Endothelial cell of umbilical vein (primary cell): Measurements from ENCODE around the gene STK11IP. TPM values are rescaled to one million over a fixed set of nuclear protein-coding genes. Genes with fewer than 3 reads are reported as not detected.

Experiments
- BruUV-seq: library from RNA; stranded (reverse); fragments of 400-500 nt; replicated peaks from 2 replicates; lab custom pipeline; 2021; lab: Mats Ljungman, UMichigan
- CTCF ChIA-PET: fragments of 300-600, 350-600 bp; sonication (Branson Sonifier 250); formaldehyde crosslinking; loops from one replicate; lab custom pipeline; 2021; ENCODE audit warnings: antibody characterized with exemption, inconsistent platforms; lab: Charles Lee
- POLR2A ChIA-PET: fragments of 300-600, 350-600 bp; sonication (Branson Sonifier 250); formaldehyde crosslinking; loops from one replicate; lab custom pipeline; 2021; ENCODE audit warnings: antibody characterized with exemption, inconsistent platforms; lab: Charles Lee
- DNase-seq: peaks from one replicate; pipeline ENCODE4 v3.0.0-alpha.2; 2011; ENCODE audit warnings: low read depth, low spot score
- FAIRE-seq: peaks from 2 replicates; lab custom pipeline; 2011; peaks lifted over from hg19 to GRCh38; lab: Jason Lieb, UNC
- H2AFZ ChIP-seq: 2 replicates; pipeline ENCODE4 v1.6.0; 2012; ENCODE audit warnings: low read depth, low read length, control low read depth, inconsistent platforms
- H3K27ac ChIP-seq: 2 replicates; pipeline ENCODE4 v1.5.1; 2011; ENCODE audit warnings: low read depth, mild to moderate bottlenecking, control low read depth, low read length, moderate library complexity; ENCODE audit not compliant: insufficient read depth
- H3K27me3 ChIP-seq, 2 experiments: 2 replicates each; pipeline versions ENCODE4 v1.6.0 to v1.6.1; 2011; ENCODE audit warnings: low read length in 2 of 2, mixed read lengths in 1 of 2; ENCODE audit not compliant: control insufficient read depth in 2 of 2, insufficient read depth in 2 of 2
- H3K36me3 ChIP-seq, 2 experiments: 2 replicates in 1 of 2; 3 replicates in 1 of 2; pipeline ENCODE4 v1.5.1; 2011; ENCODE audit warnings: low read length in 2 of 2, mild to moderate bottlenecking in 1 of 2, moderate library complexity in 1 of 2; ENCODE audit not compliant: control insufficient read depth in 2 of 2, insufficient read depth in 2 of 2; ENCODE audit errors: extremely low read depth in 1 of 2
- H3K4me1 ChIP-seq: 3 replicates; pipeline ENCODE4 v1.5.1; 2011; ENCODE audit warnings: mild to moderate bottlenecking, low read length; ENCODE audit not compliant: control insufficient read depth, insufficient read depth; ENCODE audit errors: extremely low read depth
- H3K4me2 ChIP-seq: 2 replicates; pipeline ENCODE4 v1.6.1; 2011; ENCODE audit warnings: low read length, control low read depth, mixed read lengths; ENCODE audit not compliant: insufficient read depth
- H3K4me3 ChIP-seq, 3 experiments: fragments of 200-600 bp in 1 of 3; sonication (generic), shearing (Covaris generic) in 1 of 3; replicated peaks in 1 of 3; 2 replicates each; pipeline ENCODE4 v1.5.1; 2011 to 2016; ENCODE audit warnings: control low read depth in 3 of 3, low read length in 3 of 3, mild to moderate bottlenecking in 2 of 3, inconsistent platforms in 1 of 3, low read depth in 1 of 3, moderate library complexity in 1 of 3; ENCODE audit not compliant: insufficient read depth in 1 of 3
- H3K79me2 ChIP-seq: 2 replicates; pipeline ENCODE4 v1.6.0; 2012; ENCODE audit warnings: low read length, inconsistent platforms; ENCODE audit not compliant: control insufficient read depth, insufficient read depth
- H3K9ac ChIP-seq: replicated peaks from 2 replicates; pipeline ENCODE3; 2011; ENCODE audit warnings: low read length, control low read depth; ENCODE audit not compliant: insufficient read depth; ENCODE audit errors: extremely low read depth
- H3K9me1 ChIP-seq: replicated peaks from 3 replicates; pipeline ENCODE4 v1.6.0; 2011; ENCODE audit warnings: mild to moderate bottlenecking, low read length; ENCODE audit not compliant: control insufficient read depth, insufficient read depth; ENCODE audit errors: extremely low read depth
- H3K9me3 ChIP-seq: replicated peaks from 2 replicates; pipeline ENCODE4 v1.5.1; 2012; ENCODE audit warnings: low read length, inconsistent platforms; ENCODE audit not compliant: control insufficient read depth, insufficient read depth
- H4K20me1 ChIP-seq: replicated peaks from 2 replicates; pipeline ENCODE3; 2011; ENCODE audit warnings: mild to moderate bottlenecking, low read length; ENCODE audit not compliant: control insufficient read depth, insufficient read depth; ENCODE audit errors: extremely low read depth
- EZH2 ChIP-seq: IDR thresholded peaks from 2 replicates; pipeline ENCODE4 v1.6.1; 2012; ENCODE audit warnings: borderline replicate concordance, low read depth, mild to moderate bottlenecking, moderate library complexity, low read length, inconsistent platforms; ENCODE audit not compliant: severe bottlenecking
- FOS ChIP-seq: IDR thresholded peaks from 2 replicates; pipeline ENCODE4 v1.6.1; 2011; ENCODE audit warnings: mild to moderate bottlenecking, low read length, moderate library complexity, borderline replicate concordance; ENCODE audit not compliant: insufficient read depth
- GATA2 ChIP-seq: IDR thresholded peaks from 2 replicates; pipeline ENCODE4 v1.7.0; 2011; ENCODE audit warnings: low read depth, mild to moderate bottlenecking, moderate library complexity, mixed read lengths, low read length; ENCODE audit not compliant: insufficient read length, insufficient read depth
- JUN ChIP-seq: IDR thresholded peaks from 2 replicates; pipeline ENCODE4 v1.6.1; 2011; ENCODE audit warnings: borderline replicate concordance, low read depth; ENCODE audit not compliant: insufficient read length, insufficient read depth
- MYC ChIP-seq: IDR thresholded peaks from one replicate; pipeline ENCODE4 v1.6.1; 2011; ENCODE audit warnings: mild to moderate bottlenecking, low read depth, low read length
- POLR2A ChIP-seq: IDR thresholded peaks from 2 replicates; pipeline ENCODE4 v1.6.1; 2012; ENCODE audit warnings: low read depth, mild to moderate bottlenecking, control low read depth, low read length
- POLR2AphosphoS5 ChIP-seq: IDR thresholded peaks from 2 replicates; pipeline ENCODE4 v1.6.1; 2012; ENCODE audit warnings: low read depth, mild to moderate bottlenecking, control low read depth, low read length, moderate library complexity; ENCODE audit not compliant: insufficient read depth
- dilution Hi-C: fragments of 300-500 bp; cut with MboI; formaldehyde crosslinking; loops from one replicate; pipeline ENCODE4 v1.15.0; 2019; ENCODE audit warnings: low sequenced_read_pairs; ENCODE audit not compliant: extremely low pct_ligation_motif_present
- intact Hi-C: fragments of 100-400 bp; cut with micrococcal nuclease; formaldehyde crosslinking; loops from one replicate; pipeline ENCODE4 v1.10.0; 2022
- polyA plus RNA-seq, 4 experiments: library from polyadenylated mRNA; depleted of rRNA in 3 of 4; stranded (reverse) in 3 of 4; unstranded in 1 of 4; fragments of >200 nt; gene quantifications; 2 replicates each; pipeline versions ENCODE4 v1.2.1 to v1.2.3, GENCODE V29; 2011 to 2012; ENCODE audit warnings: missing spikeins in 1 of 4
- total RNA-seq: library from RNA; stranded (reverse); gene quantifications from 2 replicates; pipeline ENCODE4 v1.2.3, GENCODE V29; 2021
- TF ChIP-seq, protein P1 (sequence below), 2 donors: IDR thresholded peaks; 1 replicate in 1 of 2; 2 replicates in 1 of 2; pipeline ENCODE4 v1.5.1; 2011; ENCODE audit warnings: low read length in 2 of 2, mild to moderate bottlenecking in 2 of 2, moderate library complexity in 2 of 2, control low read depth in 1 of 2, inconsistent platforms in 1 of 2, low read depth in 1 of 2; ENCODE audit not compliant: insufficient read depth in 1 of 2; ENCODE audit errors: extremely low read depth in 1 of 2
- TF ChIP-seq, protein P2 (sequence below): IDR thresholded peaks from 2 replicates; pipeline ENCODE4 v1.6.1; 2011; ENCODE audit not compliant: insufficient read depth, insufficient read length

The STK11IP gene
- total and polyA plus RNA-seq, 2 donors (not counting 3 experiments of a cell fraction or from before 2014, with no cell fraction given), result 17.7 to 19.2 TPM

GRCh38 chr2:219648963-219649362 lies 51.3 kb downstream of the STK11IP start:
- no peak overlapping the region for H3K4me3 ChIP-seq
- H3K27ac ChIP-seq, result no peak overlapping the region
- H4K20me1 ChIP-seq, result no peaks in the 10 kb centered on the region
- CTCF ChIA-PET, result no interaction called here
- no peak overlapping the region for H2AFZ ChIP-seq
- intact Hi-C loops (no loop called here), dilution Hi-C loops (no loop called here)
- peaks cover 5 to 12% of the 10 kb centered on the region in 2 experiments for H3K27me3 ChIP-seq
- H3K9ac ChIP-seq, result no peak overlapping the region
- H3K9me3 ChIP-seq, result no peaks in the 10 kb centered on the region
- DNase-seq (no peak), FAIRE-seq (no peak)
- no TSS peak for BruUV-seq
- no peaks in the 10 kb centered on the region for H3K36me3 ChIP-seq
- H3K4me2 ChIP-seq, result no peak overlapping the region
- H3K9me1 ChIP-seq, result no peaks in the 10 kb centered on the region
- POLR2A ChIA-PET, result no interaction called here
- H3K79me2 ChIP-seq, result no peaks in the 10 kb centered on the region
- no peak for TF ChIP-seq GATA2
- no peak for TF ChIP-seq EZH2
- TF ChIP-seq MYC, result no peak
- TF ChIP-seq, protein P1, sequence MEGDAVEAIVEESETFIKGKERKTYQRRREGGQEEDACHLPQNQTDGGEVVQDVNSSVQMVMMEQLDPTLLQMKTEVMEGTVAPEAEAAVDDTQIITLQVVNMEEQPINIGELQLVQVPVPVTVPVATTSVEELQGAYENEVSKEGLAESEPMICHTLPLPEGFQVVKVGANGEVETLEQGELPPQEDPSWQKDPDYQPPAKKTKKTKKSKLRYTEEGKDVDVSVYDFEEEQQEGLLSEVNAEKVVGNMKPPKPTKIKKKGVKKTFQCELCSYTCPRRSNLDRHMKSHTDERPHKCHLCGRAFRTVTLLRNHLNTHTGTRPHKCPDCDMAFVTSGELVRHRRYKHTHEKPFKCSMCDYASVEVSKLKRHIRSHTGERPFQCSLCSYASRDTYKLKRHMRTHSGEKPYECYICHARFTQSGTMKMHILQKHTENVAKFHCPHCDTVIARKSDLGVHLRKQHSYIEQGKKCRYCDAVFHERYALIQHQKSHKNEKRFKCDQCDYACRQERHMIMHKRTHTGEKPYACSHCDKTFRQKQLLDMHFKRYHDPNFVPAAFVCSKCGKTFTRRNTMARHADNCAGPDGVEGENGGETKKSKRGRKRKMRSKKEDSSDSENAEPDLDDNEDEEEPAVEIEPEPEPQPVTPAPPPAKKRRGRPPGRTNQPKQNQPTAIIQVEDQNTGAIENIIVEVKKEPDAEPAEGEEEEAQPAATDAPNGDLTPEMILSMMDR (IDR thresholded peaks at IDR 0.05; ENCODE audit: extremely low read depth in 1 of 2, insufficient read depth in 1 of 2, low read depth in 1 of 2, low read length in 2 of 2), result no peak
- TF ChIP-seq POLR2A, result no peak
- no peak for TF ChIP-seq FOS
- TF ChIP-seq JUN, result no peak
- no peak for TF ChIP-seq POLR2AphosphoS5
- TF ChIP-seq, protein P2, sequence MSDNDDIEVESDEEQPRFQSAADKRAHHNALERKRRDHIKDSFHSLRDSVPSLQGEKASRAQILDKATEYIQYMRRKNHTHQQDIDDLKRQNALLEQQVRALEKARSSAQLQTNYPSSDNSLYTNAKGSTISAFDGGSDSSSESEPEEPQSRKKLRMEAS, result no peak
- H3K4me1 ChIP-seq, result no peaks in the 10 kb centered on the region
